ENCODE measurements around the gene WASL.

Gene WASL

GRCh38 chr7:123734498-123734897 is 14.3 kb downstream of the WASL start:
- Histone ChIP-seq H3F3A (ENCODE audit: insufficient read depth, low read length) (no peaks in the 10 kb centered on the region), H3K36me3 (ENCODE audit: insufficient read depth, low read length) (peaks cover 7% of the 10 kb centered on the region), H3K4me3 (ENCODE audit: low read depth, low read length, poor library complexity, severe bottlenecking) (no peak overlapping the region), H3K27ac (ENCODE audit: low read depth, low read length, poor library complexity, severe bottlenecking) (no peak overlapping the region), H3K9me3 (ENCODE audit: low read length) (peaks cover 28% of the 10 kb centered on the region), H3K9me2 (ENCODE audit: low read depth, low read length) (no peaks in the 10 kb centered on the region), H4K20me1 (ENCODE audit: insufficient read depth, low read length) (no peaks in the 10 kb centered on the region), H3K27me3 (ENCODE audit: insufficient read depth, low read length) (no peaks in the 10 kb centered on the region), H3K4me1 (ENCODE audit: insufficient read depth, low read length, severe bottlenecking) (no peaks in the 10 kb centered on the region), H3K79me2 (ENCODE audit: insufficient read depth, low read length) (peaks cover 97% of the 10 kb centered on the region), H2AFZ (ENCODE audit: low read length) (no peak overlapping the region), H3K4me2 (ENCODE audit: low read length) (no peak overlapping the region), H3K9ac (ENCODE audit: low read length) (no peak overlapping the region)
- TF ChIP-seq EZH2 (IDR thresholded peaks at IDR 0.05; ENCODE audit: borderline replicate concordance, low read length) = no peak
- TF ChIP-seq CTCF (IDR thresholded peaks at IDR 0.05; ENCODE audit: low read length) = no peak

GRCh38 chr7:123732413-123733091 is 16.3 kb downstream of the WASL start:
- no peak for TF ChIP-seq CTCF (IDR thresholded peaks at IDR 0.05; ENCODE audit: low read length)
- no peak for TF ChIP-seq EZH2 (IDR thresholded peaks at IDR 0.05; ENCODE audit: borderline replicate concordance, low read length)
- no peak overlapping the region for H2AFZ ChIP-seq (ENCODE audit: low read length)
- H3K4me1 ChIP-seq (ENCODE audit: insufficient read depth, low read length, severe bottlenecking) = no peaks in the 10 kb centered on the region
- H3K4me3 ChIP-seq (ENCODE audit: low read depth, low read length, poor library complexity, severe bottlenecking) = no peak overlapping the region
- H3K27me3 ChIP-seq (ENCODE audit: insufficient read depth, low read length) = no peaks in the 10 kb centered on the region
- H4K20me1 ChIP-seq (ENCODE audit: insufficient read depth, low read length) = no peaks in the 10 kb centered on the region
- H3K9me3 ChIP-seq (ENCODE audit: low read length) = peaks cover 21% of the 10 kb centered on the region
- peaks cover 93% of the 10 kb centered on the region for H3K79me2 ChIP-seq (ENCODE audit: insufficient read depth, low read length)
- H3F3A ChIP-seq (ENCODE audit: insufficient read depth, low read length) = no peaks in the 10 kb centered on the region
- no peak overlapping the region for H3K4me2 ChIP-seq (ENCODE audit: low read length)
- no peak overlapping the region for H3K9ac ChIP-seq (ENCODE audit: low read length)
- H3K36me3 ChIP-seq (ENCODE audit: insufficient read depth, low read length) = peaks cover 7% of the 10 kb centered on the region
- no peak overlapping the region for H3K27ac ChIP-seq (ENCODE audit: low read depth, low read length, poor library complexity, severe bottlenecking)
- no peaks in the 10 kb centered on the region for H3K9me2 ChIP-seq (ENCODE audit: low read depth, low read length)

GRCh38 chr7:123729218-123729578 is 19.6 kb downstream of the WASL start:
- no peaks in the 10 kb centered on the region for H3K27me3 ChIP-seq (ENCODE audit: insufficient read depth, low read length)
- no peaks in the 10 kb centered on the region for H3K9me2 ChIP-seq (ENCODE audit: low read depth, low read length)
- no peak overlapping the region for H3K27ac ChIP-seq (ENCODE audit: low read depth, low read length, poor library complexity, severe bottlenecking)
- H3K4me1 ChIP-seq (ENCODE audit: insufficient read depth, low read length, severe bottlenecking) = peaks cover 16% of the 10 kb centered on the region
- peaks cover 7% of the 10 kb centered on the region; the same call in 1 of the 2 replicates for H3K36me3 ChIP-seq (ENCODE audit: insufficient read depth, low read length)
- no peak overlapping the region for H2AFZ ChIP-seq (ENCODE audit: low read length)
- no peak overlapping the region for H3K4me2 ChIP-seq (ENCODE audit: low read length)
- TF ChIP-seq CTCF (IDR thresholded peaks at IDR 0.05; ENCODE audit: low read length) (no peak), EZH2 (IDR thresholded peaks at IDR 0.05; ENCODE audit: borderline replicate concordance, low read length) (no peak)
- H3F3A ChIP-seq (ENCODE audit: insufficient read depth, low read length) = no peaks in the 10 kb centered on the region
- peaks cover 7% of the 10 kb centered on the region for H3K9me3 ChIP-seq (ENCODE audit: low read length)
- no peaks in the 10 kb centered on the region for H4K20me1 ChIP-seq (ENCODE audit: insufficient read depth, low read length)
- H3K4me3 ChIP-seq (ENCODE audit: low read depth, low read length, poor library complexity, severe bottlenecking) = no peak overlapping the region
- no peak overlapping the region for H3K9ac ChIP-seq (ENCODE audit: low read length)
- H3K79me2 ChIP-seq (ENCODE audit: insufficient read depth, low read length) = peaks cover 91% of the 10 kb centered on the region
